IPS-18c (cell line): Measurements from ENCODE around the gene DOC2B.
"Not testable (repeated sequence)": the region's sequence is repeated elsewhere in the genome, so short reads cannot be mapped to it uniquely, and the experiment has no call there.

Source experiments
- H3K4me3 ChIP-seq: 2 replicates; pipeline ENCODE4 v1.7.0; 2013; ENCODE audit warnings: low read depth, mild to moderate bottlenecking, low read length, moderate library complexity; ENCODE audit not compliant: insufficient read depth
- H3K9me3 ChIP-seq: one replicate; pipeline ENCODE4 v1.6.1; 2013; ENCODE audit warnings: mild to moderate bottlenecking, low read length, moderate library complexity; ENCODE audit not compliant: control insufficient read depth, insufficient read depth

The DOC2B gene

GRCh38 chr17:178292-179065, 3.0 kb downstream of the DOC2B start:
- H3K4me3 ChIP-seq: no peak overlapping the region
- no peaks in the 10 kb centered on the region for H3K9me3 ChIP-seq

- H3K4me3 ChIP-seq: no peak overlapping the region
- H3K9me3 ChIP-seq: no peaks in the 10 kb centered on the region
These were observed 3.7 kb downstream of the DOC2B start for GRCh38 chr17:177762-178161.

GRCh38 chr17:177155-177554, 4.3 kb downstream of the DOC2B start:
- Histone ChIP-seq H3K9me3 (no peaks in the 10 kb centered on the region), H3K4me3 (no peak overlapping the region)

- no peaks in the 10 kb centered on the region for H3K9me3 ChIP-seq
- H3K4me3 ChIP-seq: no peak overlapping the region
These were observed 8.1 kb downstream of the DOC2B start for GRCh38 chr17:173166-173911.

- no peaks in the 10 kb centered on the region for H3K9me3 ChIP-seq
- H3K4me3 ChIP-seq: no peak overlapping the region
These were observed 9.0 kb downstream of the DOC2B start for GRCh38 chr17:172401-172800.

GRCh38 chr17:171871-172270, 9.6 kb downstream of the DOC2B start:
- no peak overlapping the region for H3K4me3 ChIP-seq
- no peaks in the 10 kb centered on the region for H3K9me3 ChIP-seq

- no peak overlapping the region for H3K4me3 ChIP-seq
- H3K9me3 ChIP-seq: no peaks in the 10 kb centered on the region
These were observed 11.2 kb downstream of the DOC2B start for GRCh38 chr17:170130-170670.

- H3K9me3 ChIP-seq, H3K4me3 ChIP-seq: not testable (repeated sequence)
These were observed 12.8 kb downstream of the DOC2B start for GRCh38 chr17:168614-169013.

GRCh38 chr17:165939-166338, 15.5 kb downstream of the DOC2B start:
- H3K4me3 ChIP-seq: no peak overlapping the region
- H3K9me3 ChIP-seq: no peaks in the 10 kb centered on the region

- Histone ChIP-seq H3K4me3 (no peak overlapping the region), H3K9me3 (no peaks in the 10 kb centered on the region)
These were observed 16.9 kb downstream of the DOC2B start for GRCh38 chr17:164303-165235.

- Histone ChIP-seq H3K9me3 (no peaks in the 10 kb centered on the region), H3K4me3 (no peak overlapping the region)
These were observed 17.8 kb downstream of the DOC2B start for GRCh38 chr17:163514-164098.

GRCh38 chr17:162689-163088, 18.8 kb downstream of the DOC2B start:
- Histone ChIP-seq H3K4me3 (no peak overlapping the region), H3K9me3 (no peaks in the 10 kb centered on the region)

- H3K9me3 ChIP-seq: no peaks in the 10 kb centered on the region
These were observed 20.0 kb downstream of the DOC2B start for GRCh38 chr17:161481-161880.

GRCh38 chr17:160336-160735, 21.1 kb downstream of the DOC2B start:
- Histone ChIP-seq H3K4me3 (no peak overlapping the region), H3K9me3 (no peaks in the 10 kb centered on the region)

More at GRCh38 chr17:161481-161880, 20.0 kb downstream of the DOC2B start:
- no peak overlapping the region for H3K4me3 ChIP-seq

GRCh38 chr17:159609-160008, 21.8 kb downstream of the DOC2B start:
- Histone ChIP-seq H3K9me3 (no peaks in the 10 kb centered on the region), H3K4me3 (no peak overlapping the region)

- Histone ChIP-seq H3K4me3 (no peak overlapping the region), H3K9me3 (no peaks in the 10 kb centered on the region)
These were observed 23.1 kb downstream of the DOC2B start for GRCh38 chr17:158379-158778.

- no peaks in the 10 kb centered on the region for H3K9me3 ChIP-seq
- H3K4me3 ChIP-seq: no peak overlapping the region
These were observed 23.5 kb downstream of the DOC2B start for GRCh38 chr17:157901-158300.
